Measurements from ENCODE around the gene NSMF. TPM values are rescaled to one million over a fixed set of nuclear protein-coding genes. Genes with fewer than 3 reads are reported as not detected.

The NSMF gene
- total RNA-seq, 1 donor from 2014 or later, result 24.7 TPM

- Mint-ChIP-seq H3K36me3 (ENCODE audit: low read depth) (no peaks in the 10 kb centered on the region), H3K27me3 (peaks cover 1% of the 10 kb centered on the region), H3K4me1 (peaks cover 22% of the 10 kb centered on the region), H3K4me3 (no peak overlapping the region), H3K9me3 (no peaks in the 10 kb centered on the region), H3K27ac (no peak overlapping the region)
- CTCF ChIA-PET, result no interaction called here
- intact Hi-C loops (cut with micrococcal nuclease), result no loop called here
- POLR2A ChIA-PET, result no interaction called here
- ATAC-seq (ENCODE audit: low read depth) (no peak), DNase-seq (peak; percentile 13)
- TF ChIP-seq CTCF (IDR thresholded peaks at IDR 0.05), result no peak
These were observed 9.1 kb downstream of the NSMF start for GRCh38 chr9:137449931-137450538.

- POLR2A ChIA-PET, result no interaction called here
- ATAC-seq (ENCODE audit: low read depth) (no peak), DNase-seq (no peak)
- intact Hi-C loops (cut with micrococcal nuclease), result no loop called here
- Mint-ChIP-seq H3K4me1 (peaks cover 15% of the 10 kb centered on the region), H3K36me3 (ENCODE audit: low read depth) (no peaks in the 10 kb centered on the region), H3K4me3 (no peak overlapping the region), H3K27me3 (peaks cover 1% of the 10 kb centered on the region), H3K9me3 (no peaks in the 10 kb centered on the region), H3K27ac (no peak overlapping the region)
- CTCF ChIA-PET, result no interaction called here
- TF ChIP-seq CTCF (IDR thresholded peaks at IDR 0.05), result no peak
These were observed 9.9 kb downstream of the NSMF start for GRCh38 chr9:137449081-137449844.

- ChIA-PET POLR2A (interaction anchor here (0.7 kb wide), 1 partner anchor 44 kb away, joined by 3 read pairs; no protein-coding TSS in a partner anchor), CTCF (interaction anchor here (1.4 kb wide), 1 partner anchor 26 kb away, joined by 4 read pairs; the partner anchor contains the start of gene EXD3)
- Mint-ChIP-seq H3K36me3 (ENCODE audit: low read depth) (no peaks in the 10 kb centered on the region), H3K9me3 (no peaks in the 10 kb centered on the region), H3K4me3 (no peak overlapping the region), H3K27me3 (peaks cover 4% of the 10 kb centered on the region), H3K4me1 (peaks cover 10% of the 10 kb centered on the region), H3K27ac (no peak overlapping the region)
- no peak for TF ChIP-seq CTCF (IDR thresholded peaks at IDR 0.05)
- intact Hi-C loops (cut with micrococcal nuclease), result no loop called here
- DNase-seq, result no peak
- no peak for ATAC-seq (ENCODE audit: low read depth)
These were observed 10.6 kb downstream of the NSMF start for GRCh38 chr9:137448602-137448962.

GRCh38 chr9:137447722-137448601 is 11.2 kb downstream of the NSMF start:
- DNase-seq (no peak), ATAC-seq (ENCODE audit: low read depth) (no peak)
- peaks cover 5% of the 10 kb centered on the region for H3K27me3 Mint-ChIP-seq
- no peak overlapping the region for H3K27ac Mint-ChIP-seq
- TF ChIP-seq CTCF (IDR thresholded peaks at IDR 0.05), result no peak
- H3K4me1 Mint-ChIP-seq, result peaks cover 9% of the 10 kb centered on the region
- ChIA-PET CTCF (interaction anchor here (1.4 kb wide), 1 partner anchor 25 kb away, joined by 4 read pairs; the partner anchor contains the start of gene EXD3), POLR2A (interaction anchor here (0.5 to 0.7 kb wide), 2 partner anchors 44 to 156 kb away, joined by 3 to 5 read pairs; no protein-coding TSS in a partner anchor)
- H3K9me3 Mint-ChIP-seq, result no peaks in the 10 kb centered on the region
- H3K4me3 Mint-ChIP-seq, result no peak overlapping the region
- H3K36me3 Mint-ChIP-seq (ENCODE audit: low read depth), result no peaks in the 10 kb centered on the region
- intact Hi-C loops (cut with micrococcal nuclease), result no loop called here
